Measurements from ENCODE around the gene SPATA4. TPM values are rescaled to one million over a fixed set of nuclear protein-coding genes. Genes with fewer than 3 reads are reported as not detected.

Gene SPATA4
- total RNA-seq, 1 donor from 2014 or later: 0.93 TPM

DNA sequence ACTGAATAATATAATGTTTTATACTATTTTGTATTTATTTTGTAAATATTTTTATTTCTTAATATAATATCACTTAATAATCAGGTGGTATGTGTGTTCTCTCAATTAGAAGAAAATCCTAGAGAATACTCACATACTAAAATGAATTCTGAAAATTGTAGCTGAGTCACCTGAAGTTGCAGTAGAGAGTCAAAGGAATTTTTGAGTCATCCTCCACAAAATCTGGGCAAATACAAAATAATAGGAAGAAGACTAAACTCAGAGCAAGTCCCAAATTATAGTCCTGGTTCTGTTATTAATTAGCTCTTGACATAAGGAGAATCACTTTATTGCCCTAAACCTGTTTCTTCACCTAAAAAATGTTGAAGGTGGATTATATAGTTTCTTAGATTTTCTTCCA, 57.8 kb downstream of the SPATA4 start:
- Mint-ChIP-seq H3K27me3 (no peaks in the 10 kb centered on the region), H3K27ac (no peak overlapping the region), H3K9me3 (ENCODE audit: low read depth) (no peaks in the 10 kb centered on the region), H3K4me1 (ENCODE audit: low read depth) (no peaks in the 10 kb centered on the region), H3K4me3 (ENCODE audit: low read depth) (no peak overlapping the region), H3K36me3 (ENCODE audit: insufficient read depth) (no peaks in the 10 kb centered on the region)
- TF ChIP-seq, protein P1, sequence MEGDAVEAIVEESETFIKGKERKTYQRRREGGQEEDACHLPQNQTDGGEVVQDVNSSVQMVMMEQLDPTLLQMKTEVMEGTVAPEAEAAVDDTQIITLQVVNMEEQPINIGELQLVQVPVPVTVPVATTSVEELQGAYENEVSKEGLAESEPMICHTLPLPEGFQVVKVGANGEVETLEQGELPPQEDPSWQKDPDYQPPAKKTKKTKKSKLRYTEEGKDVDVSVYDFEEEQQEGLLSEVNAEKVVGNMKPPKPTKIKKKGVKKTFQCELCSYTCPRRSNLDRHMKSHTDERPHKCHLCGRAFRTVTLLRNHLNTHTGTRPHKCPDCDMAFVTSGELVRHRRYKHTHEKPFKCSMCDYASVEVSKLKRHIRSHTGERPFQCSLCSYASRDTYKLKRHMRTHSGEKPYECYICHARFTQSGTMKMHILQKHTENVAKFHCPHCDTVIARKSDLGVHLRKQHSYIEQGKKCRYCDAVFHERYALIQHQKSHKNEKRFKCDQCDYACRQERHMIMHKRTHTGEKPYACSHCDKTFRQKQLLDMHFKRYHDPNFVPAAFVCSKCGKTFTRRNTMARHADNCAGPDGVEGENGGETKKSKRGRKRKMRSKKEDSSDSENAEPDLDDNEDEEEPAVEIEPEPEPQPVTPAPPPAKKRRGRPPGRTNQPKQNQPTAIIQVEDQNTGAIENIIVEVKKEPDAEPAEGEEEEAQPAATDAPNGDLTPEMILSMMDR (IDR thresholded peaks at IDR 0.05; ENCODE audit: unreplicated experiment): no peak
- DNase-seq (ENCODE audit: low spot score, unreplicated experiment): no peak

DNA sequence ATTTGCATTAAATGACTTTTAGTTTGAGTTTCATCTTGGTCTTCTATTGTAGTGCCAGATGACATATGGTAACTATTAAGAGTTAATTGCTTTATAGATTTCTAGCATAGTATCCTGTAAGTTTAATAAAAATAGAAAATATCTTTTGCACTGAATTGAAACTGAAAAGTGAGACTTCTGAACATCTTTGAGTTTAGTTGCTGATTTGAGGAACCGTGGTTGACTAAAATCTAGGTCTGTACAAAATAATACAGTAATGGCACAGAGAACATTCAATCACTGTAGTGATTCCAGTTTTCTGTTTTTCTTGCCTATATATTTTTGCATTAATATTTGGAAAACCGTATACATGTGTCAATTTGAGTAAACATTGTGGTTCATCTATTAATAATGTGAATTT, 60.7 kb downstream of the SPATA4 start:
- Mint-ChIP-seq H3K27me3 (no peaks in the 10 kb centered on the region), H3K4me3 (ENCODE audit: low read depth) (no peak overlapping the region), H3K36me3 (ENCODE audit: insufficient read depth) (no peaks in the 10 kb centered on the region), H3K27ac (no peak overlapping the region), H3K4me1 (ENCODE audit: low read depth) (no peaks in the 10 kb centered on the region), H3K9me3 (ENCODE audit: low read depth) (no peaks in the 10 kb centered on the region)
- DNase-seq (ENCODE audit: low spot score, unreplicated experiment): no peak
- TF ChIP-seq, protein P1 (IDR thresholded peaks at IDR 0.05; ENCODE audit: unreplicated experiment): no peak

Other genes starting within 250 kb of the SPATA4 start
- 5.1 and 5.2 TPM in 2 replicates for gene WDR17, start 129.7 kb downstream of the SPATA4 start, total RNA-seq
- gene ASB5, start 73.6 kb upstream of the SPATA4 start, total RNA-seq: 0.50 and 0.84 TPM in 2 replicates
- 118 and 123 TPM in 2 replicates for gene SPCS3, start 124.4 kb upstream of the SPATA4 start, total RNA-seq

Measured in progenitor cell of endocrine pancreas (in vitro differentiated cells).